ENCODE measurements around the gene MAP3K19. TPM values are rescaled to one million over a fixed set of nuclear protein-coding genes. Genes with fewer than 3 reads are reported as not detected.

The MAP3K19 gene
- not detected for total RNA-seq

- H3K9me3 ChIP-seq = no peaks in the 10 kb centered on the region
- no peaks in the 10 kb centered on the region for H3K36me3 ChIP-seq
- in situ Hi-C loops (cut with MboI; ENCODE audit: low pct_ligation_motif_present in 1 of 4, low pct_unique_long_range_greater_than_20kb in 1 of 4, low sequenced_read_pairs in 3 of 4) (no loop called here), intact Hi-C loops (cut with DNase I; ENCODE audit: low total_unique reads) (no loop called here)
- no peaks in the 10 kb centered on the region for H3K27me3 ChIP-seq
- no peak within 1 kb of the TSS for H3K4me3 ChIP-seq
- peaks cover 0 to 8% (median 2%) of the 10 kb centered on the region in 4 donors for H3K4me1 ChIP-seq
- TF ChIP-seq POLR2AphosphoS5 (IDR thresholded peaks at IDR 0.05) = no peak
- TF ChIP-seq POLR2A (IDR thresholded peaks at IDR 0.05) = no peak
- no peak for TF ChIP-seq EP300 (IDR thresholded peaks at IDR 0.05; ENCODE audit: low read depth)
- no peak for TF ChIP-seq CTCF (IDR thresholded peaks at IDR 0.05)
- no peak within 1 kb of the TSS for H3K27ac ChIP-seq
- DNase-seq = no peak
These were observed at the start of gene MAP3K19 for GRCh38 chr2:135047300-135047699. Gene MAP3K19 (minus strand): TSS chr2:135047447. CDS start chr2:135024647, 22,800 bp downstream.

- H3K9me3 ChIP-seq = no peaks in the 10 kb centered on the region
- intact Hi-C loops (cut with DNase I; ENCODE audit: low total_unique reads) = no loop called here
- no peak for DNase-seq
- TF ChIP-seq POLR2AphosphoS5 (IDR thresholded peaks at IDR 0.05) (no peak), EP300 (IDR thresholded peaks at IDR 0.05; ENCODE audit: low read depth) (no peak), CTCF (IDR thresholded peaks at IDR 0.05) (no peak), POLR2A (IDR thresholded peaks at IDR 0.05) (no peak)
- WGBS, 2 donors (ENCODE audit: low coverage in 1 of 2) = 87 to 89% methylated on average over 3 to 4 of the region's 4 CpGs
- no peak overlapping the region for H3K4me3 ChIP-seq
- H3K4me1 ChIP-seq = peaks cover 4 to 38% (median 22%) of the 10 kb centered on the region in 4 donors
- no peaks in the 10 kb centered on the region for H3K36me3 ChIP-seq
- in situ Hi-C loops (cut with MboI; ENCODE audit: low pct_ligation_motif_present in 1 of 4, low pct_unique_long_range_greater_than_20kb in 1 of 4, low sequenced_read_pairs in 3 of 4) = no loop called here
- H3K27me3 ChIP-seq = no peaks in the 10 kb centered on the region
- H3K27ac ChIP-seq = no peak overlapping the region
These were observed 49.6 kb upstream of the MAP3K19 start for GRCh38 chr2:135096665-135097446.

- Histone ChIP-seq H3K4me1 (peaks cover 4 to 51% (median 29%) of the 10 kb centered on the region in 4 donors), H3K36me3 (no peaks in the 10 kb centered on the region), H3K27ac (no peak overlapping the region), H3K9me3 (no peaks in the 10 kb centered on the region), H3K27me3 (no peaks in the 10 kb centered on the region), H3K4me3 (no peak overlapping the region)
- intact Hi-C loops (cut with DNase I; ENCODE audit: low total_unique reads) = no loop called here
- in situ Hi-C loops (cut with MboI; ENCODE audit: low pct_ligation_motif_present in 1 of 4, low pct_unique_long_range_greater_than_20kb in 1 of 4, low sequenced_read_pairs in 3 of 4) = no loop called here
- no peak for DNase-seq
- TF ChIP-seq EP300 (IDR thresholded peaks at IDR 0.05; ENCODE audit: low read depth) (no peak), POLR2AphosphoS5 (IDR thresholded peaks at IDR 0.05) (no peak), POLR2A (IDR thresholded peaks at IDR 0.05) (no peak), CTCF (IDR thresholded peaks at IDR 0.05) (no peak)
- WGBS, 2 donors (ENCODE audit: low coverage in 1 of 2) = 94 to 96% methylated on average over 2 to 3 of the region's 3 CpGs
These were observed 48.3 kb upstream of the MAP3K19 start for GRCh38 chr2:135095591-135095990.

GRCh38 chr2:135094508-135094907, 47.3 kb upstream of the MAP3K19 start:
- no peak for DNase-seq
- intact Hi-C loops (cut with DNase I; ENCODE audit: low total_unique reads) = no loop called here
- no peaks in the 10 kb centered on the region for H3K27me3 ChIP-seq
- in situ Hi-C loops (cut with MboI; ENCODE audit: low pct_ligation_motif_present in 1 of 4, low pct_unique_long_range_greater_than_20kb in 1 of 4, low sequenced_read_pairs in 3 of 4) = no loop called here
- H3K4me1 ChIP-seq = peaks cover 0 to 47% (median 24%) of the 10 kb centered on the region in 4 donors
- TF ChIP-seq POLR2A (IDR thresholded peaks at IDR 0.05) (no peak), POLR2AphosphoS5 (IDR thresholded peaks at IDR 0.05) (no peak), CTCF (IDR thresholded peaks at IDR 0.05) (no peak), EP300 (IDR thresholded peaks at IDR 0.05; ENCODE audit: low read depth) (no peak)
- H3K27ac ChIP-seq = no peak overlapping the region
- H3K4me3 ChIP-seq = no peak overlapping the region
- 53 to 65% methylated on average over 2 of the region's 2 CpGs for whole genome bisulfite sequencing, 2 donors (ENCODE audit: low coverage in 1 of 2)
- H3K36me3 ChIP-seq = no peaks in the 10 kb centered on the region
- H3K9me3 ChIP-seq = peaks cover 0 to under 1% of the 10 kb centered on the region in 2 donors

Data from transverse colon (tissue), 4 donors.